ENCODE measurements around the gene SLC4A9.

DNA sequence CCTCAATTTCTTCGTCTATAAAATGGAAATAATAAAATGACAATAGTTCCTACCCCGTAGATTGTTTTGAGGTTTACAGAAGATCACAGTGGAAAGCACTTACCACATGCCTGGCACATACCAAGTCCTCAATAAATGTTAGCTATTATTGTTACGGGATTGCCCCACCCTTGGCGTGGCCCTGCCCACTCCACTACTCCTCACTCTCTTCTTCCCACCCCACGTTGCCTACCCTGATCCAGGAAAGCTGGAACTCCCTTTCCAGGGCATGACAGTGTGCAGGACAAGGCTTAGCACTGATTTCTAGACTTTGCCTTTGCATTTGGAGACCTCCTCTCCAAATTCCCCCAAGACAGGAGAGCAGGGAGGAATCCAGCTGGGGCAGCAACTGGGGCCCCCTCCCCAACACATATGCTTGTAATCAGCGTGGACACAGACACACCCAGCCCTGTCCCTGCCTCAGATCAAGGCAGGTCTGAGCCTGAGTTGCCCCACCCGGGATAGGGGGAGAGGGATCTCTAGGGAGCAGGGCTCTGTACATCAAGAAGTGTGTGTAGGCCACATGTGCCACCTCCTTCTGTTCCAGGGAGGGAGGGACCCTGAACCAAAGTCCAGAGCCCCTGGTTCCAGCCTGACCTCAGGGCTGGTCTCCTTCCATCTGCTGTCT lies 6.7 kb downstream of the SLC4A9 start:
- TF ChIP-seq, protein P1, sequence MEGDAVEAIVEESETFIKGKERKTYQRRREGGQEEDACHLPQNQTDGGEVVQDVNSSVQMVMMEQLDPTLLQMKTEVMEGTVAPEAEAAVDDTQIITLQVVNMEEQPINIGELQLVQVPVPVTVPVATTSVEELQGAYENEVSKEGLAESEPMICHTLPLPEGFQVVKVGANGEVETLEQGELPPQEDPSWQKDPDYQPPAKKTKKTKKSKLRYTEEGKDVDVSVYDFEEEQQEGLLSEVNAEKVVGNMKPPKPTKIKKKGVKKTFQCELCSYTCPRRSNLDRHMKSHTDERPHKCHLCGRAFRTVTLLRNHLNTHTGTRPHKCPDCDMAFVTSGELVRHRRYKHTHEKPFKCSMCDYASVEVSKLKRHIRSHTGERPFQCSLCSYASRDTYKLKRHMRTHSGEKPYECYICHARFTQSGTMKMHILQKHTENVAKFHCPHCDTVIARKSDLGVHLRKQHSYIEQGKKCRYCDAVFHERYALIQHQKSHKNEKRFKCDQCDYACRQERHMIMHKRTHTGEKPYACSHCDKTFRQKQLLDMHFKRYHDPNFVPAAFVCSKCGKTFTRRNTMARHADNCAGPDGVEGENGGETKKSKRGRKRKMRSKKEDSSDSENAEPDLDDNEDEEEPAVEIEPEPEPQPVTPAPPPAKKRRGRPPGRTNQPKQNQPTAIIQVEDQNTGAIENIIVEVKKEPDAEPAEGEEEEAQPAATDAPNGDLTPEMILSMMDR (IDR thresholded peaks at IDR 0.05) = no peak
- no peak for TF ChIP-seq POLR2AphosphoS5 (IDR thresholded peaks at IDR 0.05)
- TF ChIP-seq POLR2A (IDR thresholded peaks at IDR 0.05) = no peak
- TF ChIP-seq EP300 (IDR thresholded peaks at IDR 0.05) = no peak
